ENCODE measurements around the gene NMNAT1.
"Not testable (repeated sequence)": the region's sequence is repeated elsewhere in the genome, so short reads cannot be mapped to it uniquely, and the experiment has no call there.

The NMNAT1 gene

GRCh38 chr1:9917901-9918300 is 25.4 kb upstream of the NMNAT1 start:
- in situ Hi-C loops (cut with HindIII; ENCODE audit: low sequenced_read_pairs), result no loop called here

- in situ Hi-C loops (cut with HindIII; ENCODE audit: low sequenced_read_pairs), result no loop called here
Measured at GRCh38 chr1:9920606-9921005, 22.7 kb upstream of the NMNAT1 start.

GRCh38 chr1:9922342-9922741 is 20.9 kb upstream of the NMNAT1 start:
- in situ Hi-C loops (cut with HindIII; ENCODE audit: low sequenced_read_pairs), result no loop called here

GRCh38 chr1:9927259-9927658 is 16.0 kb upstream of the NMNAT1 start:
- in situ Hi-C loops (cut with HindIII; ENCODE audit: low sequenced_read_pairs), result no loop called here

- in situ Hi-C loops (cut with HindIII; ENCODE audit: low sequenced_read_pairs), result no loop called here
Measured at GRCh38 chr1:9929431-9930385, 13.6 kb upstream of the NMNAT1 start.

GRCh38 chr1:9942399-9942938 is 806 bp upstream of the NMNAT1 start:
- in situ Hi-C loops (cut with HindIII; ENCODE audit: low sequenced_read_pairs), result no loop called here

GRCh38 chr1:9946315-9946714 is 3.0 kb downstream of the NMNAT1 start:
- in situ Hi-C loops (cut with HindIII; ENCODE audit: low sequenced_read_pairs), result no loop called here

- in situ Hi-C loops (cut with HindIII; ENCODE audit: low sequenced_read_pairs), result no loop called here
Measured at GRCh38 chr1:9957726-9958125, 14.5 kb downstream of the NMNAT1 start.

- in situ Hi-C loops (cut with HindIII; ENCODE audit: low sequenced_read_pairs), result loop anchor here (5.0 kb wide), 1 partner anchor 62 kb away; no protein-coding TSS in a partner anchor
Measured at GRCh38 chr1:9960011-9960410, 16.7 kb downstream of the NMNAT1 start.

GRCh38 chr1:9960706-9961562 is 17.7 kb downstream of the NMNAT1 start:
- in situ Hi-C loops (cut with HindIII; ENCODE audit: low sequenced_read_pairs), result loop anchor here (5.0 kb wide), 1 partner anchor 61 kb away; no protein-coding TSS in a partner anchor

- in situ Hi-C loops (cut with HindIII; ENCODE audit: low sequenced_read_pairs), result no loop called here
Measured at GRCh38 chr1:9984253-9984652, 41.0 kb downstream of the NMNAT1 start.

GRCh38 chr1:9985001-9985400 is 41.7 kb downstream of the NMNAT1 start:
- in situ Hi-C loops (cut with HindIII; ENCODE audit: low sequenced_read_pairs), result no loop called here

- in situ Hi-C loops (cut with HindIII; ENCODE audit: low sequenced_read_pairs), result loop anchor here (5.0 kb wide), 1 partner anchor 97 kb away; no protein-coding TSS in a partner anchor
Measured at GRCh38 chr1:9989773-9990172, 46.5 kb downstream of the NMNAT1 start.

GRCh38 chr1:9990944-9991343 is 47.7 kb downstream of the NMNAT1 start:
- in situ Hi-C loops (cut with HindIII; ENCODE audit: low sequenced_read_pairs), result loop anchor here (5.0 kb wide), 1 partner anchor 99 kb away; no protein-coding TSS in a partner anchor

GRCh38 chr1:9992910-9993309 is 49.6 kb downstream of the NMNAT1 start:
- in situ Hi-C loops (cut with HindIII; ENCODE audit: low sequenced_read_pairs), result loop anchor here (5.0 kb wide), 1 partner anchor 101 kb away; no protein-coding TSS in a partner anchor

GRCh38 chr1:9993561-9994075 is 50.3 kb downstream of the NMNAT1 start:
- in situ Hi-C loops (cut with HindIII; ENCODE audit: low sequenced_read_pairs), result loop anchor here (5.0 kb wide), 1 partner anchor 101 kb away; no protein-coding TSS in a partner anchor

GRCh38 chr1:9996624-9997582 is 53.6 kb downstream of the NMNAT1 start, which contains the start of gene RBP7:
Gene RBP7, plus strand, starts transcription at chr1:9997228. Its CDS starts 31 bp downstream, at chr1:9997259.
- in situ Hi-C loops (cut with HindIII; ENCODE audit: low sequenced_read_pairs), result no loop called here

- in situ Hi-C loops (cut with HindIII; ENCODE audit: low sequenced_read_pairs), result no loop called here
Measured at GRCh38 chr1:10001016-10001665, 57.9 kb downstream of the NMNAT1 start.

- in situ Hi-C loops (cut with HindIII; ENCODE audit: low sequenced_read_pairs), result not testable (repeated sequence)
Measured at GRCh38 chr1:10005248-10005647, 62.0 kb downstream of the NMNAT1 start.

All from endothelial cell of hepatic sinusoid (primary cell).